GM18951 (cell line): ENCODE data around the gene HSBP1L1.
"Not testable (repeated sequence)": the region's sequence is repeated elsewhere in the genome, so short reads cannot be mapped to it uniquely, and the experiment has no call there.

Experiments
- POLR2A ChIP-seq: IDR thresholded peaks from 4 replicates; pipeline ENCODE4 v1.6.1; 2011; ENCODE audit warnings: mild to moderate bottlenecking; ENCODE audit not compliant: insufficient read length, insufficient read depth; ENCODE audit errors: extremely low read depth
- in situ Hi-C: fragments of 300-500 bp; cut with MboI; formaldehyde crosslinking; loops from one replicate; pipeline ENCODE4 v1.12.0; 2022; ENCODE audit warnings: low sequenced_read_pairs, mixed read lengths, inconsistent platforms; ENCODE audit not compliant: unreplicated experiment

The HSBP1L1 gene

DNA sequence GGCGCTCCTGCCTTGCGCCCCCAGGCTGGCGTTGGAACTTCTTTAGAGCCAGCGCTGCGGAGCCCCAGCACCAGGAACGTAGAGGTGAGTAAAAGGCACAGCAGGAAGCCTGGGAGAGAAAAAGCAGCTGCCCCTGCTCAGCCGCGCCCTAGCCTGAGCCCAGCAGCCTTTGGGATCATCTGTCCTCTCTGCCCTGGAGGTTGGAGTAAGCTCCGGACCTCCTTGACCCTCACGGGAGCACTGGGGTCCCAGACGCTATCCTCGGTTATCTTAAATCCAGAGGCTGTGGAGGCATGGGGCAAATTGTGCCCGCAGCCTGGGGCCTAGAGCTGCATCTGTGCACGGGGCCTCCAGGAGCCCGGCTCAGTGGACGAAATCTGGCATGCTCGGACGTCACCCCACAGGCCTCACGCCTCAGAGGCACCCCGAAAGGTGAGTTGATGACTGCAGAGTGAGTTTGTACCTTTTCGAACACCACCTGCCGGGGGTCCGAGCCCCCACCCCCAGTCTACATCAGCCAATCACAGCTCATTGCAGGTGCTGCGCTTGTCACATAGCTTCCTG is 11.4 kb upstream of the HSBP1L1 start:
- TF ChIP-seq POLR2A, result no peak
- in situ Hi-C loops, result no loop called here

GRCh38 chr18:79953971-79954651 is 10.3 kb upstream of the HSBP1L1 start:
- TF ChIP-seq POLR2A, result no peak
- in situ Hi-C loops, result no loop called here

GRCh38 chr18:79954791-79955190 is 9.7 kb upstream of the HSBP1L1 start:
- TF ChIP-seq POLR2A, result no peak
- in situ Hi-C loops, result no loop called here

DNA sequence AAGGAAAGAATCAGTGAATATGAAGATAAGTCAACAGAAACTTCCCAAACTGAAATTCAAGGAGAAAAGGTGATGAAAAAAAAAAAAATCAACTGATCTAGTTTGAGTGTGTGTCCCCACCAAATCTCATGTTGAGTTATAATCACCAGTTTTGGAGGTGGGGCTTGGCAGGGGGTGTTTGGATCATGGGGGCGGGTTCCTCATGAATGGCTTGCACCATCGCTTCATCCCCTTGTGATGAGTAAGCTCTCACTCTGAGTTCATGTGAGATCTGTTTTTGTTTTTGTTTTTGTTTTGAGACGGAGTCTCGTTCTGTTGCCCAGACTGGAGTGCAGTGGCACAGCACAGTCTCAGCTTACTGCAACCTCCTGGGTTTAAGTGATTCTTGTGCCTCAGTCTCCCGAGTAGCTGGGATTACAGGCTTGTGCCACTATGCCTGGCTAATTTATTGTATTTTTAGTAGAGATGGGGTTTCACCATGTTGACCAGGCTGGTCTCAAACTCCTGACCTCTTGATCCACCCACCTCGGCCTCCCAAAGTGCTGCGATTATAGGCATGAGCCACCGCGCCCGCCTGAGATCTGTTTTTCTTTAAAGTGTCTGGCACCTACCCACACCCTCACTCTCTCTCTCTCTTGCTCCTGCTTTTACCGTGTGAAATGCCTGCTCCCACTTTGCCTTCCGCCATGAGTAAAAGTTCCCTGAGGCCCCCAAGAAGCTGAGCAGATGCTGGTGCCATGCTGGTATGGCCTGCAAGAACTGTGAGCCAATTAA is 9.0 kb upstream of the HSBP1L1 start:
- no peak for TF ChIP-seq POLR2A
- in situ Hi-C loops, result no loop called here

DNA sequence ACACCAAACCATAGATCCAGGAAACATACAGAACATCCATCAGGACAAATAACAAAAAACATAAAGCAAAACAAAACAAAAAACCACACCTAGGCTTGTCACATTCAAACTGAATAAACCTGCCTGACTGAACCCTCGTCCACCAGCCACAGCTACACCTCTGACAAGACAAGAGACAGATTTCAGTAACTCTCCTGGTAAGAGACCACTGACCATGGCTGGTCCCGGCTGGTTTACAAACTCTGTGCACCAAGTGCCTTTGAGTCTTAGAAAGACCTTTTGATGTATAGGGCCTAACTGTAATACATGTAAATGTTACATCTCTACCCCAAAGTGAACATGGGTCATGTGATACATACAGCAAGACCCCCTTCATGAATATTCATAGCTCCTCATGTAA is 8.2 kb upstream of the HSBP1L1 start:
- no peak for TF ChIP-seq POLR2A
- in situ Hi-C loops, result no loop called here

- TF ChIP-seq POLR2A, result no peak
Observed at GRCh38 chr18:79958981-79959380, 5.5 kb upstream of the HSBP1L1 start.

DNA sequence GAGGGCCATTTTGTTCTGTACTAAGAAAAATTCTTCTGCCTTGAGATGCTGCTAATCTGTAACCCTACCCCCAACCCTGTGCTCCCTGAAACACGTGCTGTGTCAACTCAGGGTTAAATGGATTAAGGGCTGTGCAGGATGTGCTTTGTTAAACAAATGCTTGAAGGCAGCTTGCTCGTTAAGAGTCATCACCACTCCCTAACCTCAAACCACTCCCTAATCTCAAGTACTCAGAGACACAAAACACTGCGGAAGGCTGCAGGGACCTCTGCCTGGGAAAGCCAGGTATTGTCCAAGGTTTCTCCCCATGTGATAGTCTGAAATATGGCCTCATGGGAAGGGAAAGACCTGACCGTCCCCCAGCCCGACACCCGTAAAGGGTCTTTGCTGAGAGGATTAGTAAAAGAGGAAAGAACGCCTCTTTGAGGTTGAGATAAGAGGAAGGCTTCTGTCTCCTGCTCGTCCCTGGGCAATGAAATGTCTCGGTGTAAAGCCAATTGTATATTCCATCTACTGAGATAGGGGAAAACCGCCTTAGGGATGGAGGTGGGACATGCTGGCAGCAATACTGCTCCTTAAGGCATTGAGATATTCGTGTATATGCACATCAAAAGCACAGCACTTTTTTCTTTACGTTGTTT is 4.2 kb upstream of the HSBP1L1 start:
- in situ Hi-C loops, result not testable (repeated sequence)

More at GRCh38 chr18:79958981-79959380, 5.5 kb upstream of the HSBP1L1 start:
- in situ Hi-C loops, result no loop called here

DNA sequence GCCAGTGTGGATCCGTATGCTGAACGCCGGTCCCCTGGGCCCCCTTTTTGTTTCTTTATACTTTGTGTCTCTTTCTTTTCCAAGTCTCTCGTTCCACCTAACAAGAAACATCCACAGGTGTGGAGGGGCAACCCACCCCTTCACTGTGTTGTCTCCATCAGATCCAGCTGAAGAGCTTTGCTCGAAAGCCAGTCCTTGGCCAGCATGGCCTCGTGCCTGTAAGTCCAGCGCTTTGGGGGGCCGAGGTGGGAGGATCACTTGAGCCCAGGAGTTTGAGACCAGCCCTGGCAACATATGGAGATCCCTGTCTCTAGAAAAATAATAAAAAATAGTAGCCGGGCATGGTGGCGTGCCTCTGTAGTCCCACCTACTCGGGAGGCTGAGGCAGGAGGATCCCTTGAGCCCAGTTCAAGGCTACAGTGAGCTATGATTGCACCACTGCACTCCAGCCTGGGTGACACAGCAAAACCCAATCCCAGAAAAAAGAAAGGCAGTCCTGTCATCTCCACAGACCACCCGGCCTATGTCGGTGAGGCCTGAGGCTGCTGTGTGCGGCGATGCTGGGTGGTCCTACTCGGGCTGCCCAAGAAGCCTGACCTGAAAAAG is 3.4 kb upstream of the HSBP1L1 start:
- no peak for TF ChIP-seq POLR2A
- in situ Hi-C loops, result no loop called here

DNA sequence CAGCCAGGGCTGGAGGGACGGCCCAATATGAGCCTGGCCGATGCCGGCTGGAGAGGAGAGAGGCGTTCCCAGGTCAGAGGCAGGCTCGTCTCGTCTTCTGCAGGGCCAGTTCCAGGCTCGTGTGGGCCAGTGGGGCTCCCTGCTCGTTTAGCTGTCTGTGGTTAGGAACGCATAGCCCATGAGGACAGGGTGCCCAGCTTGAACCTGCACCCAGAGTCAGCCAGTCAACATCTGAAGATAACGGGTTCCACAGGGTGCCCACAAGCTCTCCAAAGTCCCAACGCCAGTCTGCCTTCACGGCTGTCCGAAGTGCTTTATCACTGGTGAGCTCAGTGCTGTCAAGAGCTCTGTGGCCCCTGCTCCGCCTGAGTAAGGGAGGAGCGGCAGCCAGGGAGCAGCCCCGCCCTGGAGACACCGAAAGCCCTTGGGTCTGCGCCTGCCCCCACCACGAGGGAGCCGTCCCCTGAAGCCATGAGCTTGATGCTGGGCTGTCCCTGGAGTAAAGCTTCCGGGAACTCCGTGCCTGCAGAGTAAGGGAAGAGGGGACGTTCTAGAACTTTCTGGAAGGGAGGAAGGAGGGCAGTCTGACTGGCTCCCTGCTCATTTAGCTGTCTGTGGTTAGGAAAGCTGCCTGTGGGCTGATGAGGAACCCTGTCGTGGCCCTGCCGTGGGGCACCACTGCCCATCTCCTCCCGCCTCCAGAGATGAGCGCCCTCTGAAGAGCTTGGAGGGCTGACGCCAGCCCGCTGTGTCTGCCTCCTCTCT is 2.7 kb upstream of the HSBP1L1 start:
- TF ChIP-seq POLR2A, result no peak
- in situ Hi-C loops, result no loop called here

DNA sequence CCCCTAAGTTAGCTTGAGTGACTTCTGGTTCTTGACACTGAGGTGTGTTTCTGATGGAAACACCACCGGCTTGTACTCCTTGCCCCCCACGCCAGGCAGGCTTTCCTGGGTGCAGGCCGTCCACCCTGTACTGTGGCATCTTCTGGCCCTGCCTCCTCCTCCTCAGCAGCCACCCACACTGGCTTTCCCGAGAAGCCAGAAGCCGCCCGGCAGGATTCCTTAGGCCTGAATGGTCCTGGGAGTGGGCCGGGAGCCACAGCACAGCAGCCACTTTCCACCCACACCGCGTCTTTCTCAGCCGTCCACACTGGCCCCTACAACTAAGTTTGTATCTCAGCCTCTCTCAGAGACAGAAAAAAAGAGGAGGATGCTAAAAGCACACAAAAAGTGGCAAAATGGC is 2.1 kb upstream of the HSBP1L1 start:
- in situ Hi-C loops, result no loop called here
- TF ChIP-seq POLR2A, result no peak

DNA sequence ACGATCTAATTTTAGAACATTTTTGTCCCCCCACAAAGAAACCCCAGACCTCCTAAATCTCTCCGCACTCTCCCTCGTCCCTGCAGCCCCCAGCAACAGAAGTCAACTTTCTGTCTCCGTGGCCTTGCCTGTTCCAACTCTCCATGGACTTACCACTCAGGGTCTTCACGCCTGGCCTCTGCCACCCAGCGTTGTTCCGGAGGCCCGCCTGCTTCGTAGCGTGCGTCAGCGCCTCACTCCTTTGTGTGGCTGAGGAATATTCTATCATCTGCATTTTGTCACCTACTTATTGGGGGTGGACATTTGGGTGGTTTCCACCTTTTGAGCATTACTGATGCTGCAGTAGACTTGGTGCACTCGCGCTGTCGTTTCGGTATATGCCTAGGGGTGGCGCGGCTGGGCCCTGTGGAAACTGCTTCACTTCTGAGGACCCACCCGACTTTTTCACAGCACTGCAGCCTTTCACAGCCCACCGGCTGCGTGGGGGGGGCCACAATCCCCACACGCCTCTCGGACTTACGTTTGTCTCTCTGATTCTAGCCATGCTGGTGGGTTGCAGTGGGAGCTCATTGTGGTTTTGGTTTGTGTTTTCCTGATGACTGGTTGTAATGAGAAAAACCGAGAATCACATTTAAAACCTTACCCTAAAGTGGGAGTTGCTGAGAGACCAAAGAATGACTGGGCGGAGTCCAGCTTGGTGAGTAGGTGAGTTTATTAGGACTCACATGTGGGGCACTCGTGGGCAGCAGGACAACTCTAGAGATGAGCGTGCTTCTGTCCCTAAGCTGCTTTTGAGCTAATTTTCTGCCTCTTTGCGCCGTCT is 1.4 kb upstream of the HSBP1L1 start:
- no peak for TF ChIP-seq POLR2A
- in situ Hi-C loops, result no loop called here
